ENCODE data around the gene HMGXB3.

Gene HMGXB3, protein sequence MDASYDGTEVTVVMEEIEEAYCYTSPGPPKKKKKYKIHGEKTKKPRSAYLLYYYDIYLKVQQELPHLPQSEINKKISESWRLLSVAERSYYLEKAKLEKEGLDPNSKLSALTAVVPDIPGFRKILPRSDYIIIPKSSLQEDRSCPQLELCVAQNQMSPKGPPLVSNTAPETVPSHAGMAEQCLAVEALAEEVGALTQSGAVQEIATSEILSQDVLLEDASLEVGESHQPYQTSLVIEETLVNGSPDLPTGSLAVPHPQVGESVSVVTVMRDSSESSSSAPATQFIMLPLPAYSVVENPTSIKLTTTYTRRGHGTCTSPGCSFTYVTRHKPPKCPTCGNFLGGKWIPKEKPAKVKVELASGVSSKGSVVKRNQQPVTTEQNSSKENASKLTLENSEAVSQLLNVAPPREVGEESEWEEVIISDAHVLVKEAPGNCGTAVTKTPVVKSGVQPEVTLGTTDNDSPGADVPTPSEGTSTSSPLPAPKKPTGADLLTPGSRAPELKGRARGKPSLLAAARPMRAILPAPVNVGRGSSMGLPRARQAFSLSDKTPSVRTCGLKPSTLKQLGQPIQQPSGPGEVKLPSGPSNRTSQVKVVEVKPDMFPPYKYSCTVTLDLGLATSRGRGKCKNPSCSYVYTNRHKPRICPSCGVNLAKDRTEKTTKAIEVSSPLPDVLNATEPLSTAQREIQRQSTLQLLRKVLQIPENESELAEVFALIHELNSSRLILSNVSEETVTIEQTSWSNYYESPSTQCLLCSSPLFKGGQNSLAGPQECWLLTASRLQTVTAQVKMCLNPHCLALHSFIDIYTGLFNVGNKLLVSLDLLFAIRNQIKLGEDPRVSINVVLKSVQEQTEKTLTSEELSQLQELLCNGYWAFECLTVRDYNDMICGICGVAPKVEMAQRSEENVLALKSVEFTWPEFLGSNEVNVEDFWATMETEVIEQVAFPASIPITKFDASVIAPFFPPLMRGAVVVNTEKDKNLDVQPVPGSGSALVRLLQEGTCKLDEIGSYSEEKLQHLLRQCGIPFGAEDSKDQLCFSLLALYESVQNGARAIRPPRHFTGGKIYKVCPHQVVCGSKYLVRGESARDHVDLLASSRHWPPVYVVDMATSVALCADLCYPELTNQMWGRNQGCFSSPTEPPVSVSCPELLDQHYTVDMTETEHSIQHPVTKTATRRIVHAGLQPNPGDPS (N-terminal part only)

GRCh38 chr5:150000256-150000989 is at the start of gene HMGXB3, which contains the start of gene TIGD6:
HMGXB3 (plus strand) TSS chr5:150000739; CDS start chr5:150004853, 4,114 bp downstream.
TIGD6 (minus strand) TSS chr5:150000654; CDS start chr5:149996348, 4,306 bp downstream.
- DNase-seq, result peak; percentile 90

- DNase-seq, result no peak
Measured at GRCh38 chr5:149951138-149951749, 49.3 kb upstream of the HMGXB3 start.

- DNase-seq, result no peak
Measured at GRCh38 chr5:149953436-149954121, 47.0 kb upstream of the HMGXB3 start.

GRCh38 chr5:149954798-149955197 is 45.7 kb upstream of the HMGXB3 start:
- no peak for DNase-seq

GRCh38 chr5:149956685-149957084 is 43.9 kb upstream of the HMGXB3 start:
- no peak for DNase-seq

- no peak for DNase-seq
Measured at GRCh38 chr5:149957855-149958254, 42.7 kb upstream of the HMGXB3 start.

DNA sequence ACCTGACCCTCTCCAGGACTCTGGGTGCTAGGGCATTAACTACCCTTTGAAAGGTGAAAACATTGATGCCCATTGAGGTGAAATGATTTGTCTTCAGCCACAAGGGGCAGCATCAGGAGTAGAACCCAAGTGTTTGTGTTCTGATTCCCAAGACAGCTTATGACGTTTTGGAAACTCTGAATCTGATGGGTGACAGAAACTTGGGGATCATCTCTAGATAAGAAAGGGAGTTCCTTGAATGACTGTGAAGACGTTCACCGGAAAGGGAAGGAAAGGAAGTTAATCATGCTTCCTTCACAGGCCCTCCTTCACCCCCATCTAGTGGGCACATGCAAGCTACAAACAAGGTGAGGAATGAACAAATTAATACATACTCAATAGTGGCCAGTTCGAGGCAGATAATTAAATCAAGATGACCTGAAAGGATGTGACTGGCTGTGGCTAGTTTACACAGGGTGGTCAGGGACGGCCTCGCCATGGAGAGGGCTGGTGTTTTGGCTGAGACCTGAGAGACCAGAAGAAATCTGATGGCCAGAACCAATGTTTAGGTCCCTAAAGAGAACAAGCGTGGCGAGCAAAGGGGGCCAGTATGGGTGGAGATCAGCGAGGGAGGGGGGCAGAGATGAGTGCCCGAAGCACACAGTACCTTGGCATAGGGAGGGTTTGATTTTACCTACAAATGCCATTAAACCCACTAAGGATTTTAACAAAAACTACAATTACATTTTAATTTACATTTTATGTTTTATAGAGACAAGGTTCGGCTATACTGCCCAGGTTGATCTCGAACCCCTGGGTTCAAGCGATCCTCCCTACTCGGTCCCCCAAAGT is 40.9 kb upstream of the HMGXB3 start:
- DNase-seq, result no peak

DNA sequence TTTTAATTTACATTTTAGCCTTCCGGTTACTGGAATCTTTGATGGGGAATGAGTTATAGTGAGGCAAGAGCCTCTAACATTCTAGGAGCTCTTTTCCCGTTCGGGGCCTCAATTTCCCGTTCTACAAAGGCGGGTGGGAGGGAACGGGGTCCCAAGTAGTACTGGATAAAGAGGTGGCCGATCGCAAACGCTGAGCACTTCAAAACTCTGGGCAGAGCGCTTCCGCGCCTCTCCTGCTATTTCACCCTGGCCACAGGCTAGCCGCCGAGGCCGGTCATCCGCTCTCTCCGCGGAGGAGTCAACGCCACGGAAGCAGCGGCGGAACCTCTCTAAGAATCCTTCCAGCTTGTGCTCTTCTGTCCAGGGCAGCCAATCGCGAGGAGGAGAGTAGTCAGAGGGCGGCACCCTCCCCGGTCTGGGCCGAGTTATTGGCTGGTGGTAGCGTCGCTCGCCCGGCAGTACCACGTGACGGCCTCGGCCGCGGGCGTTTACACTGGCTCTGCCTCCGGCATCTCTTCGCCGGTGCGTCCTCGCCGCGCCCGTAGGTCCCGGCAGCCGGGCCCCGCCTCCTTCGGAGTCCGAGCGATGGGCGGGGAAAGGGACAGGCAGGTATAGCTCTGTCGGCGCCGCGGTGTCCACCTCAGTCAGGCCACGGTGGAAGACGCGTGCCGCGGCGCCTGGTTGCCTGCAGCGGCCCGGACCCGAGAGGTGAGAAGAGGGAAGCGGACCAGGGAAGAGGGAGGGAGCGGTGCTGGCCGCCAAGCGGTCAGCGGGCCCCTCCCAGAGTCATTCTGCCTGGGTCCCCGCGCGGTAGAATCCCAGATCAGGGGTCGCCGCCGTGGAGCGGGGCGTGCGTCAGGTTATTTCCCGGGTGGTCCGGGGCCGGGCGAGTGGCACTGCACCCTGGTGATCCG is 40.0 kb upstream of the HMGXB3 start, which contains the start of gene SLC26A2:
TSS of gene SLC26A2 (plus strand) at position 487 of the 914 bp plus-strand sequence. CDS start 16,895 bp downstream, outside the sequence.
- peak; percentile 95 for DNase-seq

DNA sequence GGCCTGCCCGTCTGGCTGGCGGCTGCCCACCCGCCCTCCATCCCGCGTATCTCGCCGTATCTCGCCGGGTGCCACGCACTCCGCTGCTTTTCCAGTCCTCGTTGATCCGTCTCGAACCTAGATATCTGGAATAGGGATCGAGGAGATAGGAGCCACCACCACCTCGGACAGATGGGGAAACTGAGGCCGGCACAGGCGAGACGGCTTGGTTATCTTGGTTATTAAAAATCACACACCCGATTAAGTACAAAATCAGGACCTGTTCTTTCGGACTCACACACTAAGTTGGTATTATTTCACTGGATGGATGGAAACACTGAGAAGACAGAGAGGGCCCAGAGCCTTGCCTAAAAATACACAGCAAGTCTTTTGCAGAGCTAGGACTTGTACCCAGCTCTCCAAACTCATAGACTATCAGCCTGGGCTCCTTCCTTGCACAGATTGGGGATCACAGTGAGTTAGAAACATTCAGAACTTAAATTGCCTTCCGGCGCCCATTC is 39.3 kb upstream of the HMGXB3 start:
- no peak for DNase-seq

GRCh38 chr5:149961957-149962409 is 38.6 kb upstream of the HMGXB3 start:
- DNase-seq, result no peak

- DNase-seq, result no peak
Measured at GRCh38 chr5:149962601-149963300, 37.8 kb upstream of the HMGXB3 start.

- no peak for DNase-seq
Measured at GRCh38 chr5:149963729-149964128, 36.8 kb upstream of the HMGXB3 start.

- DNase-seq, result no peak
Measured at GRCh38 chr5:149966946-149967345, 33.6 kb upstream of the HMGXB3 start.

GRCh38 chr5:149969181-149969930 is 31.2 kb upstream of the HMGXB3 start:
- no peak for DNase-seq

DNA sequence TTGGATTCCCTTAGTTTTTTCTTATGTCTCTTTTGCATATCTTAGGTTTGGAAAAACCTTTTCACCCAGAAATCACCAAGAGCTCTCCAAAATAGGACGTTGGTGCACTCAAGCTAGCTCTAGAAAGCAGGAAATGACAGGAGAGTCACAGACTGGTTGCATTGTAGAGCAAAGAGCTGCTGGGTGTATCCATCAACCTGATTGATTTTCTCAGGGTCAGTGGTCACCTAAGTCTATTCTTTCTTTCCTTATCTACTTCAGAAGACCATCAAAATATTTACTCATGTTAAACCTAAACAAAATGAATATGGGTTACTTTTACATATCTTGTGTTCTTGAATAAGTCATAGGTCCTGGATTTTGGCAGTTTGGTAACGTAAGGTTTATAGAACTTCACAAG is 25.1 kb upstream of the HMGXB3 start:
- DNase-seq, result no peak

GRCh38 chr5:149979896-149980295 is 20.6 kb upstream of the HMGXB3 start:
- DNase-seq, result no peak

DNA sequence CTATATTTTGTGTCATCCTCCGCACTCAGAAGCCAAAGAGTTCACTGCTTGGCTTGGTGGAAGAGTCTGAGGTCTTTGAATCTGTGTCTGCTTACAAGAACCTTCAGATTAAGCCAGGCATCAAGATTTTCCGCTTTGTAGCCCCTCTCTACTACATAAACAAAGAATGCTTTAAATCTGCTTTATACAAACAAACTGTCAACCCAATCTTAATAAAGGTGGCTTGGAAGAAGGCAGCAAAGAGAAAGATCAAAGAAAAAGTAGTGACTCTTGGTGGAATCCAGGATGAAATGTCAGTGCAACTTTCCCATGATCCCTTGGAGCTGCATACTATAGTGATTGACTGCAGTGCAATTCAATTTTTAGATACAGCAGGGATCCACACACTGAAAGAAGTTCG is 19.3 kb upstream of the HMGXB3 start:
- no peak for DNase-seq
